ENCODE results near the gene CCBE1.
"Not testable (repeated sequence)": the region's sequence is repeated elsewhere in the genome, so short reads cannot be mapped to it uniquely, and the experiment has no call there.

CCBE1 gene

GRCh38 chr18:59681521-59682004 lies 15.7 kb downstream of the CCBE1 start:
- no peak for DNase-seq (ENCODE audit: low read depth in 2 of 2)

- no peak for DNase-seq (ENCODE audit: low read depth in 2 of 2)
Observed at GRCh38 chr18:59681051-59681450, 16.2 kb downstream of the CCBE1 start.

GRCh38 chr18:59675346-59675745 lies 21.9 kb downstream of the CCBE1 start:
- no peak for DNase-seq (ENCODE audit: low read depth in 2 of 2)

GRCh38 chr18:59674903-59675270 lies 22.3 kb downstream of the CCBE1 start:
- DNase-seq (ENCODE audit: low read depth in 2 of 2) = no peak

- DNase-seq (ENCODE audit: low read depth in 2 of 2) = no peak
Observed at GRCh38 chr18:59674186-59674902, 22.9 kb downstream of the CCBE1 start.

- no peak for DNase-seq (ENCODE audit: low read depth in 2 of 2)
Observed at GRCh38 chr18:59672235-59672711, 24.9 kb downstream of the CCBE1 start.

- no peak for DNase-seq (ENCODE audit: low read depth in 2 of 2)
Observed at GRCh38 chr18:59671551-59671950, 25.7 kb downstream of the CCBE1 start.

- no peak for DNase-seq (ENCODE audit: low read depth in 2 of 2)
Observed at GRCh38 chr18:59669872-59670657, 27.2 kb downstream of the CCBE1 start.

GRCh38 chr18:59667488-59667887 lies 29.7 kb downstream of the CCBE1 start:
- DNase-seq (ENCODE audit: low read depth in 2 of 2) = no peak

- DNase-seq (ENCODE audit: low read depth in 2 of 2) = not testable (repeated sequence)
Observed at GRCh38 chr18:59666007-59666402, 31.2 kb downstream of the CCBE1 start.

- DNase-seq (ENCODE audit: low read depth in 2 of 2) = no peak
Observed at GRCh38 chr18:59665057-59666006, 31.9 kb downstream of the CCBE1 start.

- DNase-seq (ENCODE audit: low read depth in 2 of 2) = no peak
Observed at GRCh38 chr18:59664329-59664728, 32.9 kb downstream of the CCBE1 start.

- DNase-seq (ENCODE audit: low read depth in 2 of 2) = no peak
Observed at GRCh38 chr18:59663096-59663495, 34.1 kb downstream of the CCBE1 start.

- DNase-seq (ENCODE audit: low read depth in 2 of 2) = no peak
Observed at GRCh38 chr18:59661891-59662701, 35.1 kb downstream of the CCBE1 start.

GRCh38 chr18:59660786-59661743 lies 36.2 kb downstream of the CCBE1 start:
- no peak for DNase-seq (ENCODE audit: low read depth in 2 of 2)

GRCh38 chr18:59660366-59660765 lies 36.9 kb downstream of the CCBE1 start:
- DNase-seq (ENCODE audit: low read depth in 2 of 2) = no peak

GRCh38 chr18:59659508-59660170 lies 37.6 kb downstream of the CCBE1 start:
- no peak for DNase-seq (ENCODE audit: low read depth in 2 of 2)

- no peak for DNase-seq (ENCODE audit: low read depth in 2 of 2)
Observed at GRCh38 chr18:59658941-59659340, 38.3 kb downstream of the CCBE1 start.

- DNase-seq (ENCODE audit: low read depth in 2 of 2) = no peak
Observed at GRCh38 chr18:59657012-59657411, 40.2 kb downstream of the CCBE1 start.
